Stomach (tissue), 9 donors: Measurements from ENCODE around the gene SYT2. TPM values are rescaled to one million over a fixed set of nuclear protein-coding genes. Genes with fewer than 3 reads are reported as not detected.
"Not testable (repeated sequence)": the region's sequence is repeated elsewhere in the genome, so short reads cannot be mapped to it uniquely, and the experiment has no call there.

ENCODE experiments used
- DNase-seq, 2 donors: peaks; one replicate each; pipeline versions ENCODE4 v3.0.0 to v3.0.0-alpha.2; 2013 to 2019
- H3K27ac ChIP-seq, 5 donors: fragments of 200-600 bp in 4 of 5; sonication (generic) in 4 of 5; one replicate each; pipeline ENCODE4 v1.5.1; 2013 to 2019; ENCODE audit warnings: mild to moderate bottlenecking in 1 of 5, moderate library complexity in 1 of 5
- H3K27me3 ChIP-seq, 3 donors: fragments of 200-600 bp; sonication (generic); one replicate each; pipeline ENCODE4 v1.5.1; 2017 to 2019; ENCODE audit warnings: mixed run types in 1 of 3
- H3K36me3 ChIP-seq, 4 donors: fragments of 200-600 bp; sonication (generic); 1 replicate in 3 of 4; 2 replicates in 1 of 4; pipeline ENCODE4 v1.5.1; 2016 to 2019
- H3K4me1 ChIP-seq, 4 donors: fragments of 200-600 bp; sonication (generic); one replicate each; pipeline ENCODE4 v1.5.1; 2016 to 2019
- H3K4me3 ChIP-seq, 4 donors: fragments of 200-600 bp; sonication (generic) in 3 of 4; one replicate each; pipeline ENCODE4 v1.5.1; 2016 to 2019; ENCODE audit warnings: mild to moderate bottlenecking in 1 of 4
- H3K9me3 ChIP-seq, 4 donors: fragments of 200-600 bp; sonication (generic); one replicate each; pipeline ENCODE4 v1.5.1; 2016 to 2019
- EP300 ChIP-seq: sonication (generic); formaldehyde crosslinking; IDR thresholded peaks from one replicate; pipeline ENCODE4 v1.6.1; 2017; ENCODE audit warnings: antibody characterized with exemption
- POLR2A ChIP-seq, 4 donors: fragments of 450-650 bp; IDR thresholded peaks; one replicate each; pipeline ENCODE4 v1.6.1; 2016; ENCODE audit warnings: antibody characterized with exemption in 4 of 4, control low read depth in 2 of 4, mild to moderate bottlenecking in 1 of 4, moderate library complexity in 1 of 4
- POLR2AphosphoS5 ChIP-seq, 3 donors: sonication (generic); formaldehyde crosslinking; IDR thresholded peaks; one replicate each; pipeline ENCODE4 v1.6.1; 2016; ENCODE audit warnings: antibody characterized with exemption in 3 of 3
- WGBS, 5 donors: extraction: QIAGEN DNeasy Blood & Tissue Kit in 3 of 5; methylation state at CpG; one replicate each; pipeline versions ENCODE4 v1.1.5 to v1.1.7; 2013 to 2018; 5-methylcytosine and 5-hydroxymethylcytosine counted together
- intact Hi-C: fragments of 100-400 bp; cut with DNase I; formaldehyde crosslinking; loops from one replicate; pipeline ENCODE4 v1.15.1; 2023; ENCODE audit warnings: low total_unique reads
- polyA plus RNA-seq, 3 donors: library from polyadenylated mRNA; stranded (reverse); fragments of 200-250 nt; gene quantifications; one replicate each; pipeline ENCODE4 v1.2.3, GENCODE V29; 2013
- total RNA-seq, 5 donors: library from RNA; depleted of rRNA; stranded (reverse); fragments of >200 nt; gene quantifications; one replicate each; pipeline versions ENCODE4 v1.1.0 to v1.2.3, GENCODE V29; 2014 to 2016
- TF ChIP-seq, protein P1 (sequence below), 7 experiments: fragments of 450-650 bp in 4 of 7; fragments of 200-600 bp in 3 of 7; sonication (generic) in 3 of 7; IDR thresholded peaks; one replicate each; pipeline ENCODE4 v1.5.1; 2016 to 2019; ENCODE audit warnings: antibody characterized with exemption in 7 of 7, control low read depth in 2 of 7, mild to moderate bottlenecking in 1 of 7
- donor health status: healthy with polysubstance abuse.
- donor health status: Bipolar disorder and iron deficiency.
- donor health status: healthy.

Gene SYT2
- total and polyA plus RNA-seq, 8 donors, result 0.18 to 0.29 TPM; not detected in 6

- Histone ChIP-seq H3K4me3 (no peak overlapping the region), H3K27ac (no peak overlapping the region), H3K9me3 (no peaks in the 10 kb centered on the region), H3K4me1 (peaks cover 0 to 13% (median 5%) of the 10 kb centered on the region in 4 donors), H3K27me3 (peaks cover 0 to 24% (median 4%) of the 10 kb centered on the region in 3 donors), H3K36me3 (no peaks in the 10 kb centered on the region)
- TF ChIP-seq, protein P1, sequence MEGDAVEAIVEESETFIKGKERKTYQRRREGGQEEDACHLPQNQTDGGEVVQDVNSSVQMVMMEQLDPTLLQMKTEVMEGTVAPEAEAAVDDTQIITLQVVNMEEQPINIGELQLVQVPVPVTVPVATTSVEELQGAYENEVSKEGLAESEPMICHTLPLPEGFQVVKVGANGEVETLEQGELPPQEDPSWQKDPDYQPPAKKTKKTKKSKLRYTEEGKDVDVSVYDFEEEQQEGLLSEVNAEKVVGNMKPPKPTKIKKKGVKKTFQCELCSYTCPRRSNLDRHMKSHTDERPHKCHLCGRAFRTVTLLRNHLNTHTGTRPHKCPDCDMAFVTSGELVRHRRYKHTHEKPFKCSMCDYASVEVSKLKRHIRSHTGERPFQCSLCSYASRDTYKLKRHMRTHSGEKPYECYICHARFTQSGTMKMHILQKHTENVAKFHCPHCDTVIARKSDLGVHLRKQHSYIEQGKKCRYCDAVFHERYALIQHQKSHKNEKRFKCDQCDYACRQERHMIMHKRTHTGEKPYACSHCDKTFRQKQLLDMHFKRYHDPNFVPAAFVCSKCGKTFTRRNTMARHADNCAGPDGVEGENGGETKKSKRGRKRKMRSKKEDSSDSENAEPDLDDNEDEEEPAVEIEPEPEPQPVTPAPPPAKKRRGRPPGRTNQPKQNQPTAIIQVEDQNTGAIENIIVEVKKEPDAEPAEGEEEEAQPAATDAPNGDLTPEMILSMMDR (IDR thresholded peaks at IDR 0.05), result no peak
- TF ChIP-seq POLR2A (IDR thresholded peaks at IDR 0.05) (no peak), POLR2AphosphoS5 (IDR thresholded peaks at IDR 0.05) (no peak), EP300 (no peak)
- WGBS, 5 donors, result 74 to 89% (median 82%) methylated on average over 2 of the region's 2 CpGs
- intact Hi-C loops, result loop anchor here (10.0 kb wide), 1 partner anchor 372 kb away; the partner anchor contains the start of genes PPP1R12B and UBE2T
- no peak for DNase-seq
Measured at GRCh38 chr1:202716654-202717053, 6.4 kb upstream of the SYT2 start.

DNA sequence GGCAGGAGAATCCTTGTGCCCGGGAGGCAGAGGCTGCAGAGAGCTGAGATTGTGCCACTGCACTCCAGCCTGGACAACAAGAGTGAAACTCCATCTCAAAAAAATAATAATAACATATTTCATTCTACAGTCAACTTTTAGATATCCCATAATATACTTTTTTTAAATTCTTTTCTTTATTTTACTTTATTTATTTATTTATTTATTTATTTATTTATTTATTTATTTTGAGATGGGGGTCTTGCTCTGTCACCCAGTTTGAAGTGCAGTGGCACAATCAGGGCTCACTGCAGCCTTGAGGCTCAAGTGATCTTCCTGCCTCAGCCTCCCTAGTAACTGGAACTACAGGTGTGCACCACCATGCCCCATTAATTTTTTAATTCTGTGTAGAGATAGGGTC is 3.9 kb upstream of the SYT2 start:
- not testable (repeated sequence) for H3K4me3 ChIP-seq, DNase-seq, H3K27ac ChIP-seq, H3K9me3 ChIP-seq, H3K36me3 ChIP-seq
- intact Hi-C loops, result loop anchor here (10.0 kb wide), 1 partner anchor 369 kb away; the partner anchor contains the start of genes PPP1R12B and UBE2T
- Histone ChIP-seq H3K4me1 (peaks cover 10 to 24% (median 17%) of the 10 kb centered on the region in 4 donors), H3K27me3 (peaks cover 0 to 48% (median 26%) of the 10 kb centered on the region in 3 donors)
- WGBS, 5 donors, result 88 to 95% (median 94%) methylated on average over 1 of the region's 1 CpG

- WGBS, 5 donors, result 18 to 39% (median 24%) methylated on average over 4 of the region's 4 CpGs
- DNase-seq, result peak in 1 of 2 donors; percentile 73
- Histone ChIP-seq H3K27me3 (peaks cover 4 to 53% (median 37%) of the 10 kb centered on the region in 3 donors), H3K4me1 (peaks cover 10 to 27% (median 19%) of the 10 kb centered on the region in 4 donors), H3K4me3 (no peak overlapping the region), H3K27ac (peak overlapping the region in 1 of 5 donors; percentile 5), H3K36me3 (no peaks in the 10 kb centered on the region), H3K9me3 (no peaks in the 10 kb centered on the region)
- intact Hi-C loops, result loop anchor here (10.0 kb wide), 1 partner anchor 368 kb away; the partner anchor contains the start of genes PPP1R12B and UBE2T
- no peak for TF ChIP-seq EP300
- TF ChIP-seq POLR2A (IDR thresholded peaks at IDR 0.05), result no peak
Measured at GRCh38 chr1:202713110-202713509, 2.9 kb upstream of the SYT2 start.

DNA sequence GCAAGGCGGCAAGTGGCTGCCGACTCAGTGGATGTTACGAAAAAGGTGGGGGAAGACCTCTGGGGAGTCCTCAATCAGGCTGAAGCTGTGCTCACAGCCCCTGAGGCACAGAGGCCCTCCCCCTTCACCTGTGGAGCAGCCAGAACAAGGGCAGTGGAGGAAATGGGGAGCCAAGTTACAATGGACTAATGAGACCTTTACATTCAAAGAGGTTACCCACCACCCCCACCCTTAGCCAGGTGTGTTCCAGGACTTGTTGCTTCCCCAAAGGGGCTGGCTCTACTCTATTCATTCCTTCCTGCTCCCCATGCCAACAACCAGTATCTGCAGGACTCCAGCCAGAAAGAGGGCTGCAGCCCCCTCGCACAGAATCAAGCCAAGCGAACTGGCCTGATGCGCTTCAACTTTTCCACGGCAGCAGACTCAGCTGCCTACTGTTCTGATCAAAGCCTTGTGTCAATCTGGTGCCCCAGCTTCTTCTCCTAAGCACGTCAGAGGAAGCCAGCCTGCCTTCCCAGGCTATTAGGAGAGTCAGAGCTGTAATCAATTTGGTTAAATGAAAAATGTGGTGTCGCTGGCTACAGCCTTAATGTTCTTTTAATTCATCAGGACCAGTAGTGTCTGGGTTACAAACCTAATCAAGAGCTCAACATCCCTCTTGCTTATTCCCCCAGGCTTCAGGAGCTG is 1.8 kb upstream of the SYT2 start:
- Histone ChIP-seq H3K36me3 (no peaks in the 10 kb centered on the region), H3K4me3 (no peak overlapping the region), H3K27ac (no peak overlapping the region), H3K4me1 (peaks cover 10 to 27% (median 19%) of the 10 kb centered on the region in 4 donors), H3K9me3 (no peaks in the 10 kb centered on the region), H3K27me3 (peaks cover 11 to 63% (median 47%) of the 10 kb centered on the region in 3 donors)
- peak in 1 of 2 donors; percentile 46 for DNase-seq
- intact Hi-C loops, result loop anchor here (10.0 kb wide), 1 partner anchor 367 kb away; the partner anchor contains the start of genes PPP1R12B and UBE2T
- TF ChIP-seq EP300, result no peak
- WGBS, 5 donors, result 64 to 76% (median 74%) methylated on average over 6 to 9 of the region's 9 CpGs

DNA sequence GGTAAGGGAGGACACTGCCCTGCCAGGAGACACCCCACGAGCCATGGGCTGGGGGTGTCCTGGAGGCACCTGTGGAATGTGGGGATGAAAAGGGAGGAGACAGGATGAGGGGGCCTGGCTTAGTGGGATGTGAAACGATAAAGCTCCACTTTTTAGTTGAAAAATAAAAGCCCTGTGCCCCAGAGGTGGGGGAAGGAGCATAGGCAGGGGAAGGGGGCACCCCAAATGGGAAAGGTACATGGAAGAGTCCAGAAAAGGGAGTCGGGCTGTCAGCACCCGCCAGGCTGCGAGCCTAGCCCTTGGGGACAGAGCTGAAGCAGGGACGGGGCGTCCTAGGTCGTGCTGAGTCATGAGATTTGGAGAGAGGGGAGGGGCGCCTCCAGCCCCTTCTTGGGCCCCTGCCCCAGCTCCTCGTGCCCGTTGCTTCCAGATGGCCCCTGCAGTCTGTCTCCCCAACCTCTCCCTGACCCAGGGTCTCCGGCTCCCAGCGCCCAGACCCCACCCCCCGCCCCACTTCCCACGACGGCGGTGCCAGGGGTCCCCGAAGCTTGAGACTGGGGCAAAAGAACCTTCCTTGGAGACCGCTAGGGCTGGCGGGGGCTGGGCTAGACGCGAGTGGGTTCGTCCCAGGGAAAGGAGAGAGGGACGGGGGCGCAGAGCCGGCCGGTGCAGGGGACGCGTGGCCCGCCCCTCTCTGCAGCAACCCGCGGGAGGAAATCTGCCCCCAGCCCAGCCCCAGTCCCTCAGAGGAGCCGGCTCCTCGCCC is 795 bp downstream of the SYT2 start:
- peak overlapping the region; percentile 30 to 46 (median 34) for H3K4me3 ChIP-seq
- H3K27me3 ChIP-seq, result peaks cover 11 to 87% (median 57%) of the 10 kb centered on the region in 3 donors
- H3K36me3 ChIP-seq, result no peaks in the 10 kb centered on the region
- intact Hi-C loops, result loop anchor here (10.0 kb wide), 1 partner anchor 365 kb away; the partner anchor contains the start of genes PPP1R12B and UBE2T
- H3K9me3 ChIP-seq, result no peaks in the 10 kb centered on the region
- DNase-seq, result peak in 1 of 2 donors; percentile 36
- peaks cover 10 to 27% (median 19%) of the 10 kb centered on the region in 4 donors for H3K4me1 ChIP-seq
- WGBS, 5 donors, result 2 to 6% (median 4%) methylated on average over 11 to 34 of the region's 34 CpGs
- TF ChIP-seq POLR2AphosphoS5 (IDR thresholded peaks at IDR 0.05) (no peak), EP300 (no peak), POLR2A (IDR thresholded peaks at IDR 0.05) (no peak)
- TF ChIP-seq, protein P1 (IDR thresholded peaks at IDR 0.05), result no peak
- H3K27ac ChIP-seq, result no peak overlapping the region
